Embryonic facial prominence (tissue), 1 donor: Measurements from ENCODE around the gene MAPKAPK2.

Source experiments
- DNase-seq: peaks from one replicate; pipeline ENCODE4 v3.0.0-alpha.2; 2016; ENCODE audit errors: extremely low spot score

MAPKAPK2 gene

DNA sequence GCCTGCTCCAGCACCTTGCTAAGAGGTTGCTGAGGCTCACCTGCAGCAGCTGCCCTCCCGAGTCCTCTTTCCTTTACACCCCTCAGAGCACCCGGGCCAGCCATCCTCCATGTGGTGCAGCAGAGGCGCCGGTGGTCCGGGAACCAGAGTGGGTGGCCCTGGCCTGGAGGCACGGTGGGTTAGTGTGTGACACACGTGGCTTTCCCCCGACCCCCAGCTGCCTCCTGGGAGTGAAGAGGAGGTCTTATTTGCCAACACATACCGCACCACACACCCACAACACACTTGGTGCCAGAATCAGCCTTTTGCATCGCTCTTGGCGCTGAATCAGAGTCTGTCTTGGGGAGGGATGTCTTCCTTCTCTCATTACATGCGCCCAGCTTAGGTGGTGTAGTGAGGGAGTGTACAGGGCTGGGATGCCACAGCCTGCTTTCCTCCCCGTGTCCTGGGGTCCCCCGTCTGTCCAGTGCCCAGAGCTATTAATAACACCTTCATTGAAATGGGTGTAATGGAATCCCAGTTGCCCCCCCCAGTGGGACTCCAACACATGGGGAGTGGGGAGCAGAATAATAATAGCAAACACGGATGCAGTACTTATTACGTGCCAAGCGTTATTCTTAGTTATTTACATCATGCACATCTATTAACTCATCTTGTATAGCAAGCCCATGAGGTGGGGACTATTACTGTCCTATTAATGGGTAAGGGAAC lies 38.2 kb downstream of the MAPKAPK2 start:
- no peak for DNase-seq

DNA sequence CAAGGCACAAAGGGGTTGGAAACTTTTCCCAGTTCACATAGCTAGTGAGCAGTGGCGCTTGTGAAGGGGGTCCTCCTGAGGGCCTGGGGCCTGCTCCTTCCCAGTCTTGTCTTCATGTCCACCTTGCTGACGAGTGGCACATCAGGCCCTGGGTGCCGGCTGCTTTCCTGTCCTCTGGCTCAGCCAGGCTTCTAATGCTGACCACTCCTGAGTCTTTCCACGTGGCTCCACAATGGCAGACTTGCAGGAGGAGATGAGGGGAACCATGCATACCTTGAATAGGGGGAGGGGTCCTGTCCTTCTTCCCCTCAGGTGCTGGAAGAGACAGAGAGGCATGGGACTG lies 38.7 kb downstream of the MAPKAPK2 start:
- DNase-seq, result no peak

- no peak for DNase-seq
These were observed 39.2 kb downstream of the MAPKAPK2 start for GRCh38 chr1:206723805-206724472.

GRCh38 chr1:206725109-206725963 lies 40.6 kb downstream of the MAPKAPK2 start:
- no peak for DNase-seq

GRCh38 chr1:206727981-206728696 lies 43.4 kb downstream of the MAPKAPK2 start:
- DNase-seq, result no peak

- no peak for DNase-seq
These were observed 43.9 kb downstream of the MAPKAPK2 start for GRCh38 chr1:206728697-206728987.

GRCh38 chr1:206729050-206729449 lies 44.3 kb downstream of the MAPKAPK2 start:
- no peak for DNase-seq

GRCh38 chr1:206729507-206729906 lies 44.8 kb downstream of the MAPKAPK2 start:
- DNase-seq, result no peak

DNA sequence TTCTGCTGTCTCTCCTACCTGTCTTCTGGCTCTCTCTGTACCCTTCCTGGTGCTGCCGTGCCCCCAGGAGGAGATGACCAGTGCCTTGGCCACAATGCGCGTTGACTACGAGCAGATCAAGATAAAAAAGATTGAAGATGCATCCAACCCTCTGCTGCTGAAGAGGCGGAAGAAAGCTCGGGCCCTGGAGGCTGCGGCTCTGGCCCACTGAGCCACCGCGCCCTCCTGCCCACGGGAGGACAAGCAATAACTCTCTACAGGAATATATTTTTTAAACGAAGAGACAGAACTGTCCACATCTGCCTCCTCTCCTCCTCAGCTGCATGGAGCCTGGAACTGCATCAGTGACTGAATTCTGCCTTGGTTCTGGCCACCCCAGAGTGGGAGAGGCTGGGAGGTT lies 47.8 kb downstream of the MAPKAPK2 start:
- DNase-seq, result no peak

DNA sequence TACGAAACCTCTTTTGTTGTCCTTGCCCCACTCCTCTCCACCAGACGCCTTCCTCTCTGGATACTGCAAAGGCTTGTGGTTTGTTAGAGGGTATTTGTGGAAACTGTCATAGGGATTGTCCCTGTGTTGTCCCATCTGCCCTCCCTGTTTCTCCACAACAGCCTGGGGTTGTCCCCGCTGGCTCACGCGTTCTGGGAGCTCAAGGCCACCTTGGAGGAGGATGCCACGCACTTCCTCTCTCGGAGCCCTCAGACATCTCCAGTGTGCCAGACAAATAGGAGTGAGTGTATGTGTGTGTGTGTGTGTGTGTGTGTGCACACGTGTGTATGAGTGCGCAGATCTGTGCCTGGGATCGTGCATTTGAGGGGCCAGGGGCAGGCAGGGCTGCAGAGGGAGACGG lies 48.3 kb downstream of the MAPKAPK2 start:
- no peak for DNase-seq

DNA sequence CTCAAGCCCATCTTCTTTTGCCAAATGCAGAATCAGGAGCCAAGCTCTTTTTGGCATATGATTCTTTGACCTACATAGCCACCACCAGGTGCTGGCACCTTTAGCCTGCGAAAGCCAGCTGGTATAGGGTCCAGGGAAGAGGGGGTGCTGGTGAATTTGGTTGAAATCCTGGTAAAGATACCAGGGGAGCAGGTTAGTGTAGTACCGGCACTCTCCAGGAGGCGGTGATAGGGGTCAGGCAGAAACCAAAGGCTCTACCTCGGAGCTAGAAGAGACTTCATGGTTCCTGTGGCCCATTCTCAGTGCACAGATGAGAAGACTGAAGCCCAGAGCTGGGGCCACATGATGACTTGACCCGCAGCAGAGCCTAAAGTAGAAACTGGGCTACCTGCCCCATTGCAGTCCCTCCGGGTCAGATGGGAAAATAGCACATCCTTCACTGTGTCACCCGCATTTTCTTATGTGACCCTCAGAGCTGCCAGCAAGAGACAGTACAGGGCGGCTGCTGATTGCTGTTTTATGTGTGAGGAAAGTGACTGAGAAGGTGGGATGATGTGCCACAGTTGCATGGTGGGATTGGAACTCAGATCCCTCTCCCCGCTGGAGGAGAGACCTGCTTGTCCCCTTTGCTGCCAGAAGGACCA lies 49.9 kb downstream of the MAPKAPK2 start:
- DNase-seq, result no peak

DNA sequence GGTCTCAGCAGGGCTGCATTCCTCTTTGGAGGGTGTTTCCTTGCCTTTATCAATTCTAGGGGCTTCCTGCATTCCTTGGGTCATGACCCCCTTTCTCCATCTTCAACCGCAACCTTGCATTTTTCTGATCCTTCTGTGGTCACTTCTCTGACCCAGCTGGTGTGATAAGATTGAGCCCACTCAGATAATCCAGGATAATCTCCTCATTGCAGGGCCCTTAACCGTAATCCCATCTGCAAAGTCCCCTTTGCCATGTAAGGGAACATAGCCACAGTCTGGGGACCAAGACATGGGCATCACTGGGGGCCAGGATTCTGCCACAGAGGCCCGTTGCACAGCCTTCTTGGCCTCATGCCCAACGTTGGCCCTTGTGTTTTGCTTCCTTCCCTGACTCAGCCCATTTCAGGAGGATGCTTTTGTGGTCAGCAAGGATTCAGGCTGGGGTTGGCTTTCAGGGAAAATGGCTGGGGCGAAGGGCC lies 50.9 kb downstream of the MAPKAPK2 start:
- no peak for DNase-seq

- no peak for DNase-seq
These were observed 52.4 kb downstream of the MAPKAPK2 start for GRCh38 chr1:206736878-206737728.

DNA sequence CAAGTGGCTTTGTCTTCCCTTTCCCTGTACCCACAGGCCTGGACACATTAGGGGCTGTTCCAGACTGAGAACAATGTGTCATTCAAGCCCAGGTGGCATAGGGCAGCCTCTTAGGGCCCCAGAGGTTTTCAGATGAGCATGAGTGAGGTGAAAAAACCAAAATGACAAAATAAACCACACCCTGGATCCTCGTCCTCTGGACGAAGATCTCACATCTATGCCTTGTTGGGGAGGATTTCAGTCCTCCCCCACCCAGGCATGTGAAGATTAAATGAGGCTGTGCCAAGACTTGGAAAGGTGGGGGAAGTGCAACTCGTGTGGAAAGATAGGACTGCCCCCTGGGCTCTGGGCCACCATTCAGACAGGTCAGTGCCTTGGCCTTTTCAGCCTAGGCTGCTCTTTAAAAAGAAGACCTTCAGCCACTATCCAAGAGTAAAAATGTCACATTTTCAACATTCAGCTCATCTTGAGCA lies 53.1 kb downstream of the MAPKAPK2 start:
- DNase-seq, result no peak

GRCh38 chr1:206738370-206739366 lies 54.0 kb downstream of the MAPKAPK2 start:
- no peak for DNase-seq

- no peak for DNase-seq
These were observed 54.8 kb downstream of the MAPKAPK2 start for GRCh38 chr1:206739411-206740076.

DNA sequence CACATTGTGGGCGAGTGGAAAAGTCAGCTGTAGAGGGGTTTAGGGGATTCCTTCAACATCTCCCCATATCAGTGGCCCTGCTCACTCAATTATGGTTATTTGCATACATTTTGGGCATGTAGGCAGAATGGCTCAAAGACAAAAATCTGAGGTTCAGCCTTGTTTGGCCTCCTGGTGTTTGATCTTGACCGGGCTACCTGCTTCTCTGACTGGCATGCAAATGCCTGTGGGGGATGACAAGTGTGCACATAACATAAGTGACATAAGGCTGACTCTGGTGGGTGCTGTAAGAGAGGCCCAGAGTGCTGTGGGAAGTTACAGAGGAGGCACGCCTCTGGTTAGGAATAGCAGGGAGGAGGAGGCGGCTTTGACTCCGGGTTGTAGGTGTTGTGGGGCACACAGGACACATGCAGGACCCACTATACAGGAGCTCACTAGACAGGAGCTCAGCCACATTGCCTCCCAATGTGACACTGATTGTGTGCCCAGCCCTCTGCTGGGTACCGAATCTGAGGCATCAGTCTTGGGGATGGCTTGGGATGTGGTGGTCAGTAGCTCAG lies 56.5 kb downstream of the MAPKAPK2 start:
- no peak for DNase-seq

DNA sequence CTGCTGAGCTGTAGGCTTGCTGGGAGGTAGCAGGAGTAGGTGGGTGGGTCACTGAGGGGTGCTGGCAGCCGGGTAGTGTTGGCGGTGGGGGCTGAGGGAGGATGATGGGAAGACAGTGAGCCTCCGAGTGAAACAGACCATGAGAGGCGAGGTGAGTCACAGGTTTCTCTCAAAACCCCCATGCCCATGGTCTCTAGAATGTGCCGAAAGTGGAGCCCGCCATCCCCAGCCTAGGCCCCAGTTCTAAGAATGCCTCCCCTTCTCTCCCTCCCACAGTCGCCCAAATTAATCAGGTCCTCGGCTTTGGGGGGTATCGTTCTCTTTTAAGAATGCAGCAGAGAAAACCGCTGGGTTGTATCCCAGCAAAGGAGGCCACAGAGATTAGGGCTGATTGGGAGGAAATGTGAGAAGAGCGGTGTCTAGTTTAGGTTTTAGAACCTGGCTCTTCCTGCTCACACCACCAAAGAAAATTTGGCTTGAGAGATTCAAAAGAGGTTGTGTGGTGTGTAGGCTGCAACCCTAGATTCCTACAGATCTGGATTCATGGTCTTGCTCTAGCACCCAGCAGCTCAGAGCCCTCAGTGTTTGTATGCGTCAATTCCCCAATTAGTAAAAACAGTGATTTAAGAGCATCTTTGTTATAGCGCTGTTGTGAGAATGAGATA lies 58.1 kb downstream of the MAPKAPK2 start:
- no peak for DNase-seq
